GM18858 (cell line): ENCODE measurements around the gene POU4F2.
"Not testable (repeated sequence)": the region's sequence is repeated elsewhere in the genome, so short reads cannot be mapped to it uniquely, and the experiment has no call there.

Source experiments
- ATAC-seq: cut with Tn5 transposase; IDR thresholded peaks from one replicate; pipeline ENCODE4 v1.9.1; 2021; ENCODE audit not compliant: unreplicated experiment

The POU4F2 gene

DNA sequence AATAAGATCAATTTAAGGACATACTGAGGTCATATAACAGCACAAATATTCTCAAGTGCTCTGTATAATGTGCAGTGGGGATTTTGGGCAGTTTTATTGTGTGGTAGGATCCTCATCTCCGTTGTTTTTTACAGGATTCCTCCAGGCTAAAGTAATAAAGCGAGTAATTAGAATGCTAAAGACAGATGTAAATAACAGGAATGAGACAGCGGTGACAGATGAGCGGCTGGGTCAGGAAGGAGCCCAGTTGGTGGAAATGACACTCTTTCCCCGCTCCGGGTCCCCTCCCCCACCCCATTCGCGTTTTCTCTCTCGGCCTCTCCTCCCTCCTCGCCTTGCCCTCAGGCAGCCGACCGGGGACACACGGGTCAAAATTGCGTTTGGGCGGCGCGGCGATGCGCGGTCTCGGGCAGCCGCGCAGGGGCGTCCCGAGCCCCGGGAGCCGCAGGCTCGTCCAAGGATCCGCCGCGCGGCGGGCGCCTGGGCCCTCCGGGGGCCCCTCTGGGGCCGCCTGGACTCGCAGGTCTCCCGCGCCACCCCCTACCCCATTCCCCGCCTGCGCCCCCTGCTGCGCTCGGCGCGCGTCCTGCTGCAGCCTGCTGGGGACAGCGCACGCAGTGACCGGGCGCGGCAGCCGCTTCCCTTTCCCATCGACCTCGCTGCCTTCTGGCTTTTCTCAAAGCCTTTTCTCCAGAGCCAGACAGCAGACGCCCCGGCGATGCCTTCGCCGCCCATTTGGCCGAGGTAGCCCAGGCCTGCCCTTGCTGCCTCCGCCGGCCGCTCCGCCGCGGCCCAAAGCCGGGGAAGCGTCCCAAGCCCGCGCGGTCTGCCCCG is 16.2 kb downstream of the POU4F2 start:
- ATAC-seq, result no peak

DNA sequence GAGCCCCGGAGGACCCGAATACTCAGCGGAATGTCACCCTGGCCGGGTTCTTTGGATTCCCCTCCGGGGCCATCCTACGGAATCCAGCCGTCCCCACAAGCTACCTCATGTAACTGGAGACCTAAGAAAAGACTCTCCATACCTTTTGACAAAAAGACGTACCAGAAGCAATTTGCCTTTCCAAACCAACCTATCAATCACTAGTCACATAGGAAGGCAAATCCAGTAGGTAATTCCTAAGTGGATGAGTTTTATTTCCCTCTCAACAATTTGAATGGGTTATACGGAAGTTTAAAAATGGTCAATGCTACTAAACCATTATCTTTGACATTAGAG is 16.8 kb downstream of the POU4F2 start:
- no peak for ATAC-seq

DNA sequence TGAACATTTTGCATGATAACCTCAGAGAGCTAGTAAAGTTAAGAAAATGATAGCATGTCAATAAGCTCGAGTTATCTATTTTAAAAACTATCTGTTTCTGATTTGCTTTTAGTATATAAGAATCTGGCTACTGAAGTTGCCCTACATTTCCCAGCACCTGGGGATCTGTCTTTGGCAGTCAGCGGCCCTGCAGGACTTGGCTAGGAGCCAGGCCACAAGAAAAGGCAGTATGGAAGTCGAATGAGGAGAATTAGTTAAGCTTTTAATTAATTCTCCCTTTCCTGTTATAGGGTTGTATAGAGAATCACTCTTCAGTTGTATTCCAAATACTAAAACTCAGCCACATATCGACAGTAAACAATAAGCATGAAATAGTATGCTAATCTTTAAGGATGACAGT is 22.7 kb downstream of the POU4F2 start:
- no peak for ATAC-seq

DNA sequence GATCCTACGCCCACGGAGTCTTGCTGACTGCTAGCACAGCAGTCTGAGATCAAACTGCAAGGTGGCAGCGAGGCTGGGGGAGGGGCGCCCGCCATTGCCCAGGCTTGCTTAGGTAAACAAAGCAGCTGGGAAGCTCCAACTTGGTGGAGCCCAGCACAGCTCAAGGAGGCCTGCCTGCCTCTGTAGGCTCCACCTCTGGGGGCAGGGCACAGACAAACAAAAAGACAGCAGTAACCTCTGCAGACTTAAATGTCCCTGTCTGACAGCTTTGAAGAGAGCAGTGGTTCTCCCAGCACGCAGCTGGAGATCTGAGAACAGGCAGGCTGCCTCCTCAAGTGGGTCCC is 25.2 kb downstream of the POU4F2 start:
- ATAC-seq, result not testable (repeated sequence)

DNA sequence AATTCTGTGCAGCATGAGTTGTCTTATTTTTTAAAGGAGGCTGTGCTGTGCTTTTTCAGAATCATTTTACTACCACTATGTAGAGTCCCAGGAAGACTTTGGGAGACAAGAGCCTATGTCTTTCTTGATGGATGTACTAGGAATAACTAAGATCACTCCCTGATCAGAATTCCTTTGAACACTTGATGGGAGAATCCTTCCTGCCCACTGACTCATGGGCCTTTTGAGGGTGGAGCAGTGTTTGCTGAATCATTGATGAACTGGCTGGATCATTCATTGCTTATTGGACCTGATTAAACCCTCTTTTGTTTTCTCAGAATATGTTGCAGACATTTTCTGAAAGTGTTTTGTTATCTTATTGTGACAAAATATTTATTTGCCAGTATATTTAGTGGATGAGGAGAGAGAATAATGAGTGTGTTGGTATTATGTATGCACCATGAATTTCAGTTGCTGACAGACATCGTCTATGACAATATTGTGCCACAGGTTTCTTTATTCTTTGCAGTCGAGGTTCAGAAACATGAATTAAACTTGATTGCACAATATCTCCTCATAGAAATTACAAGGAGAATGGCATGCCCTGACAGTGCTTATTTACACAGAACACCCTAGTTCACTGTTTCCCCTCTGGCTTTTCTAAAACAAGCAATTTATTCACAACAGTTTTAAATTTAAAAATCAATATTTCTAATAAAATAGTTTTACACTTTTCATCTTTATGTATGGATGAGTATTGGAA is 36.3 kb downstream of the POU4F2 start:
- ATAC-seq, result no peak
